Activated T-helper 1 cell treated with Interleukin-2 at 50 U/mL for 16 hours (primary cell): ENCODE data around the gene PDE6G.
"Not testable (repeated sequence)": the region's sequence is repeated elsewhere in the genome, so short reads cannot be mapped to it uniquely, and the experiment has no call there.

Experiments
- DNase-seq: peaks from one replicate; pipeline ENCODE4 v3.0.0-alpha.2; 2020; ENCODE audit warnings: low read depth

PDE6G gene

GRCh38 chr17:81635431-81635830 is 20.9 kb downstream of the PDE6G start:
- no peak for DNase-seq

GRCh38 chr17:81631482-81631881 is 24.9 kb downstream of the PDE6G start:
- no peak for DNase-seq

- no peak for DNase-seq
These were observed 26.1 kb downstream of the PDE6G start for GRCh38 chr17:81630274-81630673.

GRCh38 chr17:81621494-81622130 is 34.7 kb downstream of the PDE6G start:
- DNase-seq: no peak

GRCh38 chr17:81618307-81618706 is 38.0 kb downstream of the PDE6G start:
- not testable (repeated sequence) for DNase-seq

GRCh38 chr17:81616877-81617276 is 39.5 kb downstream of the PDE6G start:
- no peak for DNase-seq

GRCh38 chr17:81615401-81615930 is 40.9 kb downstream of the PDE6G start:
- DNase-seq: no peak

GRCh38 chr17:81612172-81612970 is 44.0 kb downstream of the PDE6G start:
- DNase-seq: no peak

- DNase-seq: no peak
These were observed 46.6 kb downstream of the PDE6G start for GRCh38 chr17:81609541-81610311.

- no peak for DNase-seq
These were observed 47.7 kb downstream of the PDE6G start for GRCh38 chr17:81608605-81609004.

GRCh38 chr17:81608082-81608481 is 48.3 kb downstream of the PDE6G start:
- no peak for DNase-seq

- DNase-seq: no peak
These were observed 48.9 kb downstream of the PDE6G start for GRCh38 chr17:81607431-81607830.

GRCh38 chr17:81603846-81604610 is 52.3 kb downstream of the PDE6G start:
- DNase-seq: no peak

- peak; percentile 7 for DNase-seq
These were observed 54.7 kb downstream of the PDE6G start for GRCh38 chr17:81601525-81602120.
